HEK293T (cell line): ENCODE results near the gene TEX26.

Experiments
- CTCF ChIA-PET: fragments of 350-600 bp; formaldehyde crosslinking; extraction: SDS; loops from one replicate; lab custom pipeline; 2021; ENCODE audit warnings: antibody characterized with exemption, inconsistent platforms; lab: Yijun Ruan, JAX
- POLR2A ChIA-PET: fragments of 350-600 bp; formaldehyde crosslinking; extraction: SDS; loops from one replicate; lab custom pipeline; 2020; ENCODE audit warnings: antibody characterized with exemption, inconsistent platforms; lab: Yijun Ruan, JAX
- DNase-seq: peaks from one replicate; pipeline ENCODE4 v3.0.0; 2012; ENCODE audit warnings: mixed read lengths; ENCODE audit errors: extremely low spot score
- ARNT ChIP-seq: fragments of 450-650 bp; IDR thresholded peaks from 2 replicates; pipeline ENCODE4 v1.6.1; 2017; ENCODE audit warnings: mild to moderate bottlenecking
- BHLHE40 ChIP-seq: fragments of 450-650 bp; IDR thresholded peaks from 2 replicates; pipeline ENCODE4 v1.6.1; 2016; ENCODE audit warnings: mild to moderate bottlenecking, moderate library complexity, borderline replicate concordance
- CTBP1 ChIP-seq: fragments of 450-650 bp; IDR thresholded peaks from 2 replicates; pipeline ENCODE4 v1.6.1; 2016; ENCODE audit warnings: borderline replicate concordance
- ELF4 ChIP-seq: fragments of 450-650 bp; IDR thresholded peaks from 2 replicates; pipeline ENCODE4 v1.6.1; 2017; ENCODE audit warnings: antibody characterized with exemption
- FOXA1 ChIP-seq: fragments of 450-650 bp; IDR thresholded peaks from 2 replicates; pipeline ENCODE4 v1.6.1; 2016; ENCODE audit warnings: mild to moderate bottlenecking
- FOXK2 ChIP-seq: fragments of 450-650 bp; IDR thresholded peaks from 2 replicates; pipeline ENCODE4 v1.6.1; 2016; ENCODE audit warnings: mild to moderate bottlenecking
- FOXM1 ChIP-seq: fragments of 450-650 bp; IDR thresholded peaks from 2 replicates; pipeline ENCODE4 v1.6.1; 2017; ENCODE audit warnings: mild to moderate bottlenecking, borderline replicate concordance
- HDGF ChIP-seq: fragments of 450-650 bp; IDR thresholded peaks from 2 replicates; pipeline ENCODE4 v1.6.1; 2017; ENCODE audit warnings: antibody characterized with exemption, borderline replicate concordance
- L3MBTL2 ChIP-seq: fragments of 450-650 bp; conservative IDR thresholded peaks from 2 replicates; pipeline ENCODE4 v1.6.1; 2016; ENCODE audit warnings: mild to moderate bottlenecking
- LEF1 ChIP-seq: fragments of 450-650 bp; IDR thresholded peaks from 2 replicates; pipeline ENCODE4 v1.6.1; 2017; ENCODE audit warnings: mild to moderate bottlenecking, borderline replicate concordance
- NFRKB ChIP-seq: fragments of 450-650 bp; IDR thresholded peaks from 2 replicates; pipeline ENCODE4 v1.6.1; 2016; ENCODE audit warnings: mild to moderate bottlenecking, moderate library complexity
- PKNOX1 ChIP-seq: fragments of 450-650 bp; IDR thresholded peaks from 2 replicates; pipeline ENCODE4 v1.6.1; 2016
- SP1 ChIP-seq: fragments of 450-650 bp; IDR thresholded peaks from 2 replicates; pipeline ENCODE4 v1.6.1; 2017
- SUZ12 ChIP-seq: fragments of 450-650 bp; IDR thresholded peaks from 2 replicates; pipeline ENCODE4 v1.6.1; 2016; ENCODE audit warnings: mild to moderate bottlenecking
- TARDBP ChIP-seq: fragments of 450-650 bp; IDR thresholded peaks from 2 replicates; pipeline ENCODE4 v1.6.1; 2016
- ZNF384 ChIP-seq: fragments of 450-650 bp; IDR thresholded peaks from 2 replicates; pipeline ENCODE4 v1.6.1; 2016

TEX26 gene

DNA sequence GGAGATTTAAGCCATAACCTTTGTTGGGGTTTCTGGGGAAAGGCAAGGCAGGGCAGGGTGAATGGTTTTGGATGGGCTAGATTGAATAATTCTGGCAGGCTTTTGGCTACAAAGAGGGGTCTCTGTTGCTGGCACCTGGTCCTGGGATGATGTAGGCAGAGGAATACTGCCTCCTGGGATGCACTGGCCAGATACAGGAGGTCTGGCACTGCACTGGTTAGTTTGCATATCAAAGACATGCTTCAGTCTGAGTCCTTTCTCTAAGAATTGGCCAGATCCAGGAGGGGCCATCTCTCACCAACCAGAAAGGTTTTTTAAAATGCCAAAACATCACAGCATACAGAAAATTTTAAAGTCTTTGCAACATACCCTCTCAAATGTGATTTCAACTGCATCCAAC lies 34.4 kb upstream of the TEX26 start:
- CTCF ChIA-PET: no interaction called here
- no peak for DNase-seq
- POLR2A ChIA-PET: no interaction called here
- no peak for TF ChIP-seq ELF4
- TF ChIP-seq HDGF: no peak
- no peak for TF ChIP-seq CTBP1
- no peak for TF ChIP-seq SUZ12
- TF ChIP-seq TARDBP: no peak
- TF ChIP-seq NFRKB: no peak
- TF ChIP-seq LEF1: no peak
- TF ChIP-seq ZNF384: no peak
- no peak for TF ChIP-seq PKNOX1
- TF ChIP-seq SP1: no peak

- no peak for TF ChIP-seq HDGF
- TF ChIP-seq ARNT: no peak
- POLR2A ChIA-PET: no interaction called here
- CTCF ChIA-PET: no interaction called here
- no peak for DNase-seq
Observed at GRCh38 chr13:30898678-30899241, 33.7 kb upstream of the TEX26 start.

GRCh38 chr13:30900436-30900835 lies 32.0 kb upstream of the TEX26 start:
- POLR2A ChIA-PET: no interaction called here
- CTCF ChIA-PET: no interaction called here
- TF ChIP-seq FOXK2 (no peak), CTBP1 (no peak), FOXM1 (no peak), PKNOX1 (no peak), FOXA1 (no peak), SUZ12 (no peak), HDGF (no peak), LEF1 (no peak), SP1 (no peak), ELF4 (no peak), NFRKB (no peak), BHLHE40 (no peak), L3MBTL2 (no peak), ARNT (no peak), ZNF384 (no peak), TARDBP (no peak)
- DNase-seq: no peak

DNA sequence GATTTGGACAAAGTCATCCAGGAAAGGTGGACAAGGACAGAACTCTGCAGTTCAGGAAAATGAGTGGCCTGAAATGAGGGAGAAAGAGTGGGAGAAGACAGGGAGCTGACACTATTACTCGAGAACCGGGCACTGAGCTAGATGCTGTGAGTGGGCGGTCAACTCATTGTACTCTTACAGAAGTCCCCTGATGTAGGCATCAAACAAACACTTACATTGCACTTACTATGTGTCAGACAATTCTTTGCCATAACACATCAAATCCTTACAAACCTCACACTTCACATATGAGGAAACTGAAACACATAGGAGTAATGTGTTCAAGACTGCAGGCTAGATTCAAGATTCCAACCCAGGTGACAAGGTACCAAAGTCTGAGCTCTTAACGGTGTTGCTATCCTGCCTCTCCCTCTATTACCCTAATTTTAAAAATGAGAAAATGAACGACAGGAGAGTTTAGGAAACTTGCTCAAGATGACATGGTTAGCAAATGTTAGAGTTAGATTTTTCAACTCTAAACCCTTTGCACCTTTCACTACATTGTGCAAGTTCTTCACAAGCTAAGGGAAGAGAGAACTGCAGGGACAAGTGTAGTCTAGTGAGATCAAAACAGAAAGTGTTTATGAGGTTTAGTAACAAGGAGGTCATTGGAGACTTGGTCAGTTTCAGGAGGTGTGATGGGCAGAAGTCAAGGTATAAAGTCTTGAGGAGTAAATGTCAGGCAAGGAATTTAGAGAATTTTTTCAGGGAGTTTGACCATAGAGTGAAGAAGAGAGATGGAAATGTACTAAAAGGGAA lies 31.3 kb upstream of the TEX26 start:
- CTCF ChIA-PET: no interaction called here
- POLR2A ChIA-PET: no interaction called here
- DNase-seq: no peak
- no peak for TF ChIP-seq ZNF384
- TF ChIP-seq SUZ12: no peak
- no peak for TF ChIP-seq SP1
- no peak for TF ChIP-seq ARNT
- no peak for TF ChIP-seq CTBP1
- no peak for TF ChIP-seq HDGF
- no peak for TF ChIP-seq NFRKB
- TF ChIP-seq BHLHE40: no peak
- TF ChIP-seq FOXM1: no peak
- TF ChIP-seq LEF1: no peak
- TF ChIP-seq TARDBP: no peak
- no peak for TF ChIP-seq FOXK2
- no peak for TF ChIP-seq PKNOX1
- no peak for TF ChIP-seq L3MBTL2
- TF ChIP-seq FOXA1: no peak
- TF ChIP-seq ELF4: no peak

DNA sequence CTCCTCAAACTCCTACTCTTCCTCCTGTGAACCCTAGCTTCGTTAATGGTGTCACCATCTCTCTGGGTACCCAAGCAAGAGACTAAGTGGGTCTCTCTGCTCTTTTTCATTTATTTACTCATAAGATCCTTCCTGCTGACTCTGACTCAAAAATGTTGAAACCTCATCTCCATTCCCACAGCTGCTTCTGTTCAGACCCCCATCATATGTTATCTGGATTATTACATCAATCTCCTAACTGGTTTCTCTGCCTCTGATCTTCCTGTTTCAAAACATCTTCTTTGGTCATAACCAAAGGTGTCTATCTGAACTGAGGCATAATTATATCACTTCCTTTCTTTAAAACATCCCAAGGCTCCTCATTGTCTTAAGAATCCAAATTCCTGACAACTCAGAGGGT lies 28.4 kb upstream of the TEX26 start:
- no peak for DNase-seq
- ChIA-PET POLR2A (no interaction called here), CTCF (interaction anchor here (0.7 kb wide), 1 partner anchor 141 kb away, joined by 4 read pairs; no protein-coding TSS in a partner anchor)
- TF ChIP-seq FOXM1 (no peak), L3MBTL2 (no peak), NFRKB (no peak), SUZ12 (no peak), ELF4 (no peak), TARDBP (no peak), CTBP1 (no peak), ARNT (no peak), FOXK2 (no peak), PKNOX1 (no peak), HDGF (no peak), FOXA1 (no peak), ZNF384 (no peak), BHLHE40 (no peak), SP1 (no peak), LEF1 (no peak)
